Activated naive CD8-positive, alpha-beta T cell treated with anti-CD3 and anti-CD28 coated beads, Interleukin-2, amount 10 ng/mL, durations not matched to agents 7 days and 5 days (primary cell): Measurements from ENCODE around the gene CLMN. TPM values are rescaled to one million over a fixed set of nuclear protein-coding genes. Genes with fewer than 3 reads are reported as not detected.

Source experiments
- ATAC-seq: fragments of 150-1000 bp; cut with Tn5 transposase; one replicate; pipeline ENCODE4 v1.10.0; 2021; ENCODE audit warnings: low read depth, moderate library complexity
- POLR2A ChIA-PET: fragments of 350-600 bp; sonication (Branson Sonifier 250); formaldehyde crosslinking; loops from one replicate; lab custom pipeline; 2021; ENCODE audit warnings: antibody characterized with exemption; lab: Charles Lee
- DNase-seq: peaks from one replicate; pipeline ENCODE4 v3.0.0; 2021
- H3K27ac Mint-ChIP-seq: one replicate; pipeline ENCODE4 v1.8.0; 2022; ENCODE audit warnings: mild to moderate bottlenecking, mixed read lengths
- H3K27me3 Mint-ChIP-seq: one replicate; pipeline ENCODE4 v1.8.0; 2022; ENCODE audit warnings: mild to moderate bottlenecking, moderate library complexity, mixed read lengths
- H3K36me3 Mint-ChIP-seq: one replicate; pipeline ENCODE4 v1.8.0; 2021; ENCODE audit warnings: mild to moderate bottlenecking, mixed read lengths
- H3K4me1 Mint-ChIP-seq: one replicate; pipeline ENCODE4 v1.8.0; 2021; ENCODE audit warnings: mixed read lengths
- H3K4me3 Mint-ChIP-seq: one replicate; pipeline ENCODE4 v1.8.0; 2022; ENCODE audit warnings: mild to moderate bottlenecking, moderate library complexity, mixed read lengths
- H3K9me3 Mint-ChIP-seq: one replicate; pipeline ENCODE4 v1.8.0; 2021; ENCODE audit warnings: mixed read lengths
- total RNA-seq, 2 experiments: library from RNA; stranded (reverse); gene quantifications; one replicate each; pipeline ENCODE4 v1.2.3, GENCODE V29; 2021

Gene CLMN
- total RNA-seq, 2 experiments from 2014 or later = 3.7 to 4.3 TPM

- Mint-ChIP-seq H3K27ac (no peak overlapping the region), H3K4me1 (no peaks in the 10 kb centered on the region), H3K4me3 (no peak overlapping the region), H3K36me3 (peaks cover 3% of the 10 kb centered on the region), H3K9me3 (peaks cover 4% of the 10 kb centered on the region), H3K27me3 (peaks cover 15% of the 10 kb centered on the region)
- POLR2A ChIA-PET = interaction anchor here (0.6 kb wide), 1 partner anchor 126 kb away, joined by 4 read pairs; no protein-coding TSS in a partner anchor
- ATAC-seq (no peak), DNase-seq (no peak)
Observed at GRCh38 chr14:95248432-95248831, 71.3 kb downstream of the CLMN start.

- Mint-ChIP-seq H3K36me3 (peaks cover 3% of the 10 kb centered on the region), H3K9me3 (peaks cover 4% of the 10 kb centered on the region), H3K4me3 (no peak overlapping the region), H3K27ac (no peak overlapping the region), H3K27me3 (peaks cover 15% of the 10 kb centered on the region), H3K4me1 (no peaks in the 10 kb centered on the region)
- POLR2A ChIA-PET = no interaction called here
- no peak for DNase-seq
- ATAC-seq = no peak
Observed at GRCh38 chr14:95246870-95247269, 72.8 kb downstream of the CLMN start.

- peaks cover 11% of the 10 kb centered on the region for H3K27me3 Mint-ChIP-seq
Observed at GRCh38 chr14:95245334-95245733, 74.4 kb downstream of the CLMN start.

GRCh38 chr14:95244587-95244986 lies 75.1 kb downstream of the CLMN start:
- Mint-ChIP-seq H3K4me1 (no peaks in the 10 kb centered on the region), H3K27me3 (peaks cover 10% of the 10 kb centered on the region), H3K36me3 (peaks cover 3% of the 10 kb centered on the region), H3K9me3 (peaks cover 4% of the 10 kb centered on the region), H3K4me3 (no peak overlapping the region), H3K27ac (no peak overlapping the region)
- no peak for DNase-seq
- no peak for ATAC-seq
- POLR2A ChIA-PET = no interaction called here

More at GRCh38 chr14:95245334-95245733, 74.4 kb downstream of the CLMN start:
- ATAC-seq = no peak
- POLR2A ChIA-PET = no interaction called here
- H3K4me3 Mint-ChIP-seq = no peak overlapping the region
- no peaks in the 10 kb centered on the region for H3K4me1 Mint-ChIP-seq
- no peak for DNase-seq
- peaks cover 3% of the 10 kb centered on the region for H3K36me3 Mint-ChIP-seq
- peaks cover 4% of the 10 kb centered on the region for H3K9me3 Mint-ChIP-seq
- no peak overlapping the region for H3K27ac Mint-ChIP-seq

- DNase-seq = no peak
- Mint-ChIP-seq H3K27me3 (peaks cover 6% of the 10 kb centered on the region), H3K27ac (no peak overlapping the region), H3K36me3 (peaks cover 3% of the 10 kb centered on the region), H3K4me3 (no peak overlapping the region), H3K4me1 (no peaks in the 10 kb centered on the region), H3K9me3 (peaks cover 4% of the 10 kb centered on the region)
- POLR2A ChIA-PET = no interaction called here
- no peak for ATAC-seq
Observed at GRCh38 chr14:95242870-95243269, 76.8 kb downstream of the CLMN start.

- peaks cover 4% of the 10 kb centered on the region for H3K27me3 Mint-ChIP-seq
- H3K4me3 Mint-ChIP-seq = no peak overlapping the region
- no peak overlapping the region for H3K27ac Mint-ChIP-seq
- DNase-seq (no peak), ATAC-seq (no peak)
- H3K4me1 Mint-ChIP-seq = no peaks in the 10 kb centered on the region
- H3K9me3 Mint-ChIP-seq = peaks cover 4% of the 10 kb centered on the region
- POLR2A ChIA-PET = no interaction called here
- peaks cover 3% of the 10 kb centered on the region for H3K36me3 Mint-ChIP-seq
Observed at GRCh38 chr14:95240859-95241813, 78.6 kb downstream of the CLMN start.

- Mint-ChIP-seq H3K4me1 (no peaks in the 10 kb centered on the region), H3K4me3 (no peak overlapping the region), H3K36me3 (no peaks in the 10 kb centered on the region), H3K27me3 (peaks cover 2% of the 10 kb centered on the region), H3K9me3 (no peaks in the 10 kb centered on the region), H3K27ac (no peak overlapping the region)
- DNase-seq (no peak), ATAC-seq (no peak)
- POLR2A ChIA-PET = no interaction called here
Observed at GRCh38 chr14:95238487-95239298, 81.0 kb downstream of the CLMN start.

GRCh38 chr14:95237958-95238340 lies 81.8 kb downstream of the CLMN start:
- no peak overlapping the region for H3K27ac Mint-ChIP-seq
- DNase-seq (no peak), ATAC-seq (no peak)
- H3K27me3 Mint-ChIP-seq = peaks cover 2% of the 10 kb centered on the region
- no peaks in the 10 kb centered on the region for H3K4me1 Mint-ChIP-seq
- POLR2A ChIA-PET = no interaction called here
- no peaks in the 10 kb centered on the region for H3K9me3 Mint-ChIP-seq
- no peaks in the 10 kb centered on the region for H3K36me3 Mint-ChIP-seq
- no peak overlapping the region for H3K4me3 Mint-ChIP-seq

GRCh38 chr14:95237121-95237957 lies 82.4 kb downstream of the CLMN start:
- ATAC-seq (no peak), DNase-seq (no peak)
- Mint-ChIP-seq H3K4me1 (no peaks in the 10 kb centered on the region), H3K27me3 (peaks cover 2% of the 10 kb centered on the region), H3K9me3 (no peaks in the 10 kb centered on the region), H3K36me3 (no peaks in the 10 kb centered on the region), H3K4me3 (no peak overlapping the region), H3K27ac (no peak overlapping the region)
- POLR2A ChIA-PET = no interaction called here

- H3K9me3 Mint-ChIP-seq = no peaks in the 10 kb centered on the region
- ATAC-seq (no peak), DNase-seq (no peak)
- POLR2A ChIA-PET = no interaction called here
- H3K36me3 Mint-ChIP-seq = no peaks in the 10 kb centered on the region
- H3K27ac Mint-ChIP-seq = no peak overlapping the region
- no peaks in the 10 kb centered on the region for H3K4me1 Mint-ChIP-seq
- no peak overlapping the region for H3K4me3 Mint-ChIP-seq
- H3K27me3 Mint-ChIP-seq = peaks cover 2% of the 10 kb centered on the region
Observed at GRCh38 chr14:95236221-95236620, 83.5 kb downstream of the CLMN start.

- Mint-ChIP-seq H3K4me3 (no peak overlapping the region), H3K4me1 (no peaks in the 10 kb centered on the region), H3K27me3 (peaks cover 2% of the 10 kb centered on the region), H3K36me3 (no peaks in the 10 kb centered on the region), H3K9me3 (no peaks in the 10 kb centered on the region), H3K27ac (no peak overlapping the region)
- DNase-seq (no peak), ATAC-seq (no peak)
- POLR2A ChIA-PET = no interaction called here
Observed at GRCh38 chr14:95235767-95236166, 83.9 kb downstream of the CLMN start.

- Mint-ChIP-seq H3K27me3 (peaks cover 2% of the 10 kb centered on the region), H3K9me3 (no peaks in the 10 kb centered on the region), H3K4me3 (no peak overlapping the region), H3K36me3 (no peaks in the 10 kb centered on the region), H3K4me1 (no peaks in the 10 kb centered on the region), H3K27ac (no peak overlapping the region)
- POLR2A ChIA-PET = no interaction called here
- ATAC-seq = no peak
- DNase-seq = no peak
Observed at GRCh38 chr14:95235351-95235750, 84.4 kb downstream of the CLMN start.

- H3K9me3 Mint-ChIP-seq = no peaks in the 10 kb centered on the region
- ATAC-seq (no peak), DNase-seq (no peak)
- peaks cover 5% of the 10 kb centered on the region for H3K27me3 Mint-ChIP-seq
- no peak overlapping the region for H3K27ac Mint-ChIP-seq
- no peaks in the 10 kb centered on the region for H3K4me1 Mint-ChIP-seq
- H3K36me3 Mint-ChIP-seq = no peaks in the 10 kb centered on the region
- no peak overlapping the region for H3K4me3 Mint-ChIP-seq
- POLR2A ChIA-PET = no interaction called here
Observed at GRCh38 chr14:95234426-95234825, 85.3 kb downstream of the CLMN start.
